Endodermal cell (in vitro differentiated cells): ENCODE results near the gene PFDN1. TPM values are rescaled to one million over a fixed set of nuclear protein-coding genes. Genes with fewer than 3 reads are reported as not detected.

Experiments
- DNase-seq: peaks from one replicate; pipeline ENCODE4 v3.0.0-alpha.2; 2017
- H3K27ac ChIP-seq: 2 replicates; pipeline ENCODE4 v1.5.1; 2013; ENCODE audit warnings: mild to moderate bottlenecking, low read depth, low read length, moderate library complexity
- H3K27me3 ChIP-seq: 2 replicates; pipeline ENCODE4 v1.6.1; 2013; ENCODE audit warnings: mild to moderate bottlenecking, low read length, moderate library complexity; ENCODE audit not compliant: insufficient read depth, control insufficient read depth, poor library complexity, severe bottlenecking
- H3K36me3 ChIP-seq: 2 replicates; pipeline ENCODE4 v1.7.0; 2013; ENCODE audit warnings: mild to moderate bottlenecking, low read length, moderate library complexity; ENCODE audit not compliant: control insufficient read depth, insufficient read depth
- H3K4me1 ChIP-seq: one replicate; pipeline ENCODE4 v1.7.0; 2013; ENCODE audit warnings: low read length; ENCODE audit not compliant: control insufficient read depth, insufficient read depth
- H3K4me3 ChIP-seq: 2 replicates; pipeline ENCODE4 v1.5.1; 2013; ENCODE audit warnings: mild to moderate bottlenecking, low read length, moderate library complexity
- H3K9ac ChIP-seq: 2 replicates; pipeline ENCODE4 v1.6.1; 2013; ENCODE audit warnings: mild to moderate bottlenecking, low read length, moderate library complexity; ENCODE audit not compliant: poor library complexity, severe bottlenecking; ENCODE audit errors: extremely low read depth
- H3K9me3 ChIP-seq: 2 replicates; pipeline ENCODE4 v1.6.1; 2013; ENCODE audit warnings: mild to moderate bottlenecking, low read length, moderate library complexity; ENCODE audit not compliant: control insufficient read depth
- H3K27ac Mint-ChIP-seq: 2 replicates; pipeline ENCODE4 v1.8.0; 2020; ENCODE audit warnings: mixed read lengths
- H3K27me3 Mint-ChIP-seq: 2 replicates; pipeline ENCODE4 v1.8.0; 2021; ENCODE audit warnings: mild to moderate bottlenecking, mixed read lengths; ENCODE audit not compliant: insufficient read depth
- H3K36me3 Mint-ChIP-seq: 2 replicates; pipeline ENCODE4 v1.8.0; 2020; ENCODE audit warnings: low read depth, mixed read lengths
- H3K4me1 Mint-ChIP-seq: 2 replicates; pipeline ENCODE4 v1.8.0; 2020; ENCODE audit warnings: mixed read lengths
- H3K4me3 Mint-ChIP-seq: 2 replicates; pipeline ENCODE4 v1.8.0; 2020; ENCODE audit warnings: mild to moderate bottlenecking, moderate library complexity, mixed read lengths
- H3K9me3 Mint-ChIP-seq: 2 replicates; pipeline ENCODE4 v1.8.0; 2020; ENCODE audit warnings: mild to moderate bottlenecking, mixed read lengths
- WGBS, 2 experiments: methylation state at CpG; one replicate each; pipeline versions ENCODE4 v1.1.5 to v1.1.7; 2013; ENCODE audit warnings: missing lambda C conversion rate in 2 of 2, mixed read lengths in 1 of 2; ENCODE audit not compliant: insufficient coverage in 1 of 2, insufficient read length in 1 of 2; 5-methylcytosine and 5-hydroxymethylcytosine counted together
- total RNA-seq, 2 donors: library from RNA; stranded (reverse); fragmentation: NEBNext Ultra II Directional in 1 of 2; extraction: Animal tissue kit (Norgen Biotek cat#: 25700) in 1 of 2; gene quantifications; 2 replicates in 1 of 2; 3 replicates in 1 of 2; pipeline ENCODE4 v1.2.1, GENCODE V29; 2021
- TF ChIP-seq, protein P1 (sequence below): fragments of 200-600 bp; sonication (generic); conservative IDR thresholded peaks from 2 replicates; pipeline ENCODE4 v1.5.0; 2021; ENCODE audit warnings: antibody characterized with exemption, mild to moderate bottlenecking

Gene PFDN1
- total RNA-seq, 2 donors from 2014 or later: 62.9 to 64.4 TPM

GRCh38 chr5:140322751-140323731 is 20.1 kb upstream of the PFDN1 start:
- Mint-ChIP-seq H3K27ac (no peak overlapping the region), H3K4me1 (peaks cover 46% of the 10 kb centered on the region), H3K36me3 (no peaks in the 10 kb centered on the region), H3K9me3 (no peaks in the 10 kb centered on the region), H3K4me3 (no peak overlapping the region), H3K27me3 (no peaks in the 10 kb centered on the region)
- 64 to 81% methylated on average over 6 to 9 of the region's 9 CpGs for WGBS, 2 experiments
- Histone ChIP-seq H3K9me3 (no peaks in the 10 kb centered on the region), H3K27me3 (no peaks in the 10 kb centered on the region), H3K36me3 (no peaks in the 10 kb centered on the region), H3K4me3 (no peak overlapping the region), H3K4me1 (peaks cover 15% of the 10 kb centered on the region), H3K9ac (peak overlapping the region; percentile 35), H3K27ac (peak overlapping the region; percentile 47)
- DNase-seq: peak; percentile 88
- TF ChIP-seq, protein P1, sequence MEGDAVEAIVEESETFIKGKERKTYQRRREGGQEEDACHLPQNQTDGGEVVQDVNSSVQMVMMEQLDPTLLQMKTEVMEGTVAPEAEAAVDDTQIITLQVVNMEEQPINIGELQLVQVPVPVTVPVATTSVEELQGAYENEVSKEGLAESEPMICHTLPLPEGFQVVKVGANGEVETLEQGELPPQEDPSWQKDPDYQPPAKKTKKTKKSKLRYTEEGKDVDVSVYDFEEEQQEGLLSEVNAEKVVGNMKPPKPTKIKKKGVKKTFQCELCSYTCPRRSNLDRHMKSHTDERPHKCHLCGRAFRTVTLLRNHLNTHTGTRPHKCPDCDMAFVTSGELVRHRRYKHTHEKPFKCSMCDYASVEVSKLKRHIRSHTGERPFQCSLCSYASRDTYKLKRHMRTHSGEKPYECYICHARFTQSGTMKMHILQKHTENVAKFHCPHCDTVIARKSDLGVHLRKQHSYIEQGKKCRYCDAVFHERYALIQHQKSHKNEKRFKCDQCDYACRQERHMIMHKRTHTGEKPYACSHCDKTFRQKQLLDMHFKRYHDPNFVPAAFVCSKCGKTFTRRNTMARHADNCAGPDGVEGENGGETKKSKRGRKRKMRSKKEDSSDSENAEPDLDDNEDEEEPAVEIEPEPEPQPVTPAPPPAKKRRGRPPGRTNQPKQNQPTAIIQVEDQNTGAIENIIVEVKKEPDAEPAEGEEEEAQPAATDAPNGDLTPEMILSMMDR: no peak

DNA sequence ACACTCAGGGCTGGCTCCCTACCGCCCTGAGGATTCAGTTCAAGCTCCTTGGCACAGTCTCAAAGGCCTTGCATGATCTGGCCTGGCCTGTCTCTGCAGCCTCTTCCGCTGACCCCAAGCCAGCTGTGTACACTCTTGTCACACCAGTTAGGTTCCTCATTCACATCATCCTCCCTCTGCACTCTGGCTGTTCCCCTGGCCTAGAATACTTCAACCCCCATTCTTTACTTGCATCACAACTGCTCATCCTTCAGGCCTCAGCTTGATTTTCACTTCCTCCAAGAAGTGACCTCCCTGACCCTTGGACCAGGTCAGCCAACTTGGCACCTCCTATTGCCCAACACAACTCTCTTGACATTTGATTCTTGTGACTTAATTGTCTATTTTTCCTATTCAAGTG is 18.9 kb upstream of the PFDN1 start:
- H3K4me1 Mint-ChIP-seq: peaks cover 42% of the 10 kb centered on the region
- no peaks in the 10 kb centered on the region for H3K36me3 Mint-ChIP-seq
- Histone ChIP-seq H3K27me3 (no peaks in the 10 kb centered on the region), H3K4me1 (peaks cover 15% of the 10 kb centered on the region), H3K4me3 (no peak overlapping the region), H3K9me3 (no peaks in the 10 kb centered on the region), H3K27ac (no peak overlapping the region), H3K36me3 (no peaks in the 10 kb centered on the region), H3K9ac (no peak overlapping the region)
- no peaks in the 10 kb centered on the region for H3K27me3 Mint-ChIP-seq
- no peaks in the 10 kb centered on the region for H3K9me3 Mint-ChIP-seq
- no peak for DNase-seq
- TF ChIP-seq, protein P1: no peak
- no peak overlapping the region for H3K27ac Mint-ChIP-seq
- 75 to 89% methylated on average over 2 of the region's 2 CpGs for WGBS, 2 experiments
- no peak overlapping the region for H3K4me3 Mint-ChIP-seq

- Histone ChIP-seq H3K27me3 (no peaks in the 10 kb centered on the region), H3K36me3 (no peaks in the 10 kb centered on the region), H3K4me1 (peaks cover 15% of the 10 kb centered on the region), H3K9me3 (no peaks in the 10 kb centered on the region), H3K9ac (no peak overlapping the region), H3K27ac (no peak overlapping the region), H3K4me3 (no peak overlapping the region)
- whole genome bisulfite sequencing, 2 experiments: 97% methylated on average over 1 of the region's 1 CpG; no CpG with 5 or more reads in 1 of the 2 experiments
- no peak overlapping the region for H3K27ac Mint-ChIP-seq
- TF ChIP-seq, protein P1: no peak
- H3K27me3 Mint-ChIP-seq: no peaks in the 10 kb centered on the region
- H3K4me3 Mint-ChIP-seq: no peak overlapping the region
- DNase-seq: no peak
- H3K4me1 Mint-ChIP-seq: peaks cover 39% of the 10 kb centered on the region
- no peaks in the 10 kb centered on the region for H3K9me3 Mint-ChIP-seq
- H3K36me3 Mint-ChIP-seq: no peaks in the 10 kb centered on the region
Measured at GRCh38 chr5:140319833-140320232, 16.9 kb upstream of the PFDN1 start.
